Esophagus muscularis mucosa (tissue), 4 donors: ENCODE measurements around the gene CLIC5. TPM values are rescaled to one million over a fixed set of nuclear protein-coding genes. Genes with fewer than 3 reads are reported as not detected.

ENCODE experiments used
- DNase-seq: peaks from one replicate; pipeline ENCODE4 v3.0.0-alpha.2; 2017; ENCODE audit errors: extremely low spot score
- H3K27ac ChIP-seq, 4 donors: fragments of 200-600 bp; sonication (generic); replicated peaks in 1 of 4; 1 replicate in 3 of 4; 2 replicates in 1 of 4; pipeline ENCODE4 v1.5.1; 2016 to 2019; ENCODE audit warnings: mild to moderate bottlenecking in 1 of 4
- H3K27me3 ChIP-seq, 4 donors: fragments of 200-600 bp; sonication (generic); one replicate each; pipeline versions ENCODE4 v1.5.1 to v1.6.0; 2016 to 2019
- H3K36me3 ChIP-seq, 4 donors: fragments of 200-600 bp; sonication (generic); one replicate each; pipeline ENCODE4 v1.5.1; 2016 to 2019
- H3K4me1 ChIP-seq, 4 donors: fragments of 200-600 bp; sonication (generic); one replicate each; pipeline ENCODE4 v1.5.1; 2016 to 2019
- H3K4me3 ChIP-seq, 4 donors: fragments of 200-600 bp; sonication (generic); 1 replicate in 2 of 4; 2 replicates in 2 of 4; pipeline ENCODE4 v1.5.1; 2016 to 2019; ENCODE audit warnings: mild to moderate bottlenecking in 4 of 4, moderate library complexity in 1 of 4
- H3K9me3 ChIP-seq, 4 donors: fragments of 200-600 bp; sonication (generic); 1 replicate in 3 of 4; 2 replicates in 1 of 4; pipeline ENCODE4 v1.5.1; 2016 to 2019
- CTCF ChIP-seq, 3 experiments: fragments of 200-600 bp in 2 of 3; fragments of 450-650 bp in 1 of 3; sonication (generic) in 2 of 3; IDR thresholded peaks; one replicate each; pipeline ENCODE4 v1.5.1; 2017 to 2019; ENCODE audit warnings: antibody characterized with exemption in 3 of 3, mild to moderate bottlenecking in 2 of 3, moderate library complexity in 1 of 3
- EP300 ChIP-seq: sonication (generic); formaldehyde crosslinking; IDR thresholded peaks from one replicate; pipeline ENCODE4 v1.6.1; 2017; ENCODE audit warnings: antibody characterized with exemption
- POLR2A ChIP-seq: fragments of 450-650 bp; IDR thresholded peaks from one replicate; pipeline ENCODE4 v1.6.1; 2017; ENCODE audit warnings: antibody characterized with exemption, moderate library complexity, mild to moderate bottlenecking, low read depth
- POLR2AphosphoS5 ChIP-seq, 2 donors: sonication (generic); formaldehyde crosslinking; IDR thresholded peaks; one replicate each; pipeline ENCODE4 v1.6.1; 2017; ENCODE audit warnings: antibody characterized with exemption in 2 of 2
- WGBS: methylation state at CpG from one replicate; pipeline ENCODE4 v1.1.5; 2018; 5-methylcytosine and 5-hydroxymethylcytosine counted together
- intact Hi-C: fragments of 100-400 bp; cut with DNase I; formaldehyde crosslinking; loops from one replicate; pipeline ENCODE4 v1.15.1; 2023
- total RNA-seq, 4 donors: library from RNA; depleted of rRNA; stranded (reverse); fragments of >200 nt; gene quantifications; one replicate each; pipeline versions ENCODE4 v1.1.0 to v1.2.1, GENCODE V29; 2016

CLIC5 gene
- total RNA-seq, result 1 to 10 TPM; 5.3 to 7.2 (median 6.3) TPM

DNA sequence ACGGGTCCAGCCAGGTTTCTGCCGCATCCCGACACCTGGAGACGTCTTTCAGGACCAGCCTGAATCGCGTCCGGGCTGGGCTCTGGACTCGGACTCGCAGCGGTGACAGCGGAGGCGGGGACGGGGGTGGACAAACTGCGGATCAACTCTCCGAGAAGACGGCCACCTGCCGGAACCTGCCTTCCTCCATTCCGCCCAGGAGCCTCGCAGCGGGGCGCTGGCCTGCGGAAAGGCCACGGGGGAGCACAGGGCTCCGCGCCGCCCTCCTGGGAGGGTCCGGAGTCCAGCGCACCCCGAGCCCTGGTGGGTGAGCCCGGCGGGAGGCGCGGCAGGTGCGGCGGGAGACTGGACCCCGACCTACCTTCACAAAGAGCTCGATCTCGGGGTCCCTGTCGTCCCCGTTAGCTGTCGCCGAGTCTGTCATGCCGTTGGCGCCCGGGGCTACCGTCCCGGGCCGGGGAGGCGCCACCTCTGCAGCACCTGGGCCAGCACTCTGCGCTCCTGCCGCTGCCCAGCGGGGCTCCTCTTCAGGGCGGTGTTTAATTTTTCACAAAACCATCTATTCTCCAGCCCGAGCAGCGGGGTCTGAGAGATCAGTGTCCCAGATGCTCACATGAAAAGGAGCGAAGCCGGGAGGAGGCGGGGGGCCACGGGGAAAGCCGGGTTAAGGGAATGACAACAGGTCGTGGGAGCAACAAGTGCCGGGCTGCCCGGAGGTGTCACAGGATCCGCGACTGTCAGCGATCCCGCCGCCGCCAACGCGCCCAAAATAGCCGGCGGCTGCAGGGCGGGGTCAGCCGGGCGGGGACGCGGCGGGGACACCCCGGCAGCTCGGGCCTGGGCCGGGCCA is at the start of gene CLIC5:
Gene CLIC5, minus strand, starts transcription at position 742 of the 850 bp plus-strand sequence. Its CDS starts 318 bp downstream, at position 424.
- no peak for TF ChIP-seq CTCF (IDR thresholded peaks at IDR 0.05)
- no peak for TF ChIP-seq EP300
- TF ChIP-seq POLR2A, result no peak
- no peak for TF ChIP-seq POLR2AphosphoS5 (IDR thresholded peaks at IDR 0.05)
- Histone ChIP-seq H3K4me1 (peaks cover 7 to 22% (median 22%) of the 10 kb centered on the region in 4 donors), H3K9me3 (no peaks in the 10 kb centered on the region), H3K4me3 (peak within 1 kb of the TSS; percentile 54 to 61 (median 57)), H3K36me3 (no peaks in the 10 kb centered on the region), H3K27ac (peak within 1 kb of the TSS; percentile 35 to 61 (median 55)), H3K27me3 (peaks cover 0 to 35% (median 10%) of the 10 kb centered on the region in 4 donors)
- intact Hi-C loops, result no loop called here
- under 1% methylated on average over 65 of the region's 82 CpGs for WGBS
- no peak for DNase-seq

GRCh38 chr6:46062991-46063390 is 47.3 kb upstream of the CLIC5 start:
- intact Hi-C loops, result no loop called here
- Histone ChIP-seq H3K4me3 (no peak overlapping the region), H3K36me3 (no peaks in the 10 kb centered on the region), H3K4me1 (peaks cover 0 to 5% (median 0%) of the 10 kb centered on the region in 4 donors), H3K9me3 (peaks cover 0 to 3% (median 0%) of the 10 kb centered on the region in 4 donors), H3K27me3 (no peaks in the 10 kb centered on the region), H3K27ac (no peak overlapping the region)
- DNase-seq, result no peak
- TF ChIP-seq POLR2AphosphoS5 (IDR thresholded peaks at IDR 0.05) (no peak), EP300 (no peak), POLR2A (no peak), CTCF (IDR thresholded peaks at IDR 0.05) (no peak)

GRCh38 chr6:46062312-46062711 is 46.7 kb upstream of the CLIC5 start:
- Histone ChIP-seq H3K4me1 (peaks cover 0 to 5% (median 0%) of the 10 kb centered on the region in 4 donors), H3K27ac (no peak overlapping the region), H3K4me3 (no peak overlapping the region), H3K36me3 (no peaks in the 10 kb centered on the region), H3K9me3 (peaks cover 0 to 3% (median 0%) of the 10 kb centered on the region in 4 donors), H3K27me3 (no peaks in the 10 kb centered on the region)
- DNase-seq, result no peak
- TF ChIP-seq POLR2AphosphoS5 (IDR thresholded peaks at IDR 0.05), result no peak
- 40% methylated on average over 2 of the region's 2 CpGs for WGBS
- intact Hi-C loops, result no loop called here

GRCh38 chr6:46061497-46061896 is 45.8 kb upstream of the CLIC5 start:
- DNase-seq, result peak; percentile 87
- H3K9me3 ChIP-seq, result peaks cover 0 to 3% (median 0%) of the 10 kb centered on the region in 4 donors
- intact Hi-C loops, result no loop called here
- H3K27me3 ChIP-seq, result no peaks in the 10 kb centered on the region
- 67% methylated on average over 1 of the region's 1 CpG for WGBS
- H3K4me3 ChIP-seq, result no peak overlapping the region
- H3K27ac ChIP-seq, result no peak overlapping the region
- H3K4me1 ChIP-seq, result peaks cover 0 to 5% (median 0%) of the 10 kb centered on the region in 4 donors
- H3K36me3 ChIP-seq, result no peaks in the 10 kb centered on the region
- TF ChIP-seq POLR2AphosphoS5 (IDR thresholded peaks at IDR 0.05) (no peak), CTCF (IDR thresholded peaks at IDR 0.05) (no peak)

GRCh38 chr6:46059608-46060007 is 43.9 kb upstream of the CLIC5 start:
- TF ChIP-seq EP300, result no peak
- no peak for TF ChIP-seq CTCF (IDR thresholded peaks at IDR 0.05)
- no peak for TF ChIP-seq POLR2A
- TF ChIP-seq POLR2AphosphoS5 (IDR thresholded peaks at IDR 0.05), result no peak
- Histone ChIP-seq H3K36me3 (no peaks in the 10 kb centered on the region), H3K9me3 (peaks cover 0 to 3% (median 0%) of the 10 kb centered on the region in 4 donors), H3K4me1 (peaks cover 0 to 5% (median 0%) of the 10 kb centered on the region in 4 donors), H3K4me3 (no peak overlapping the region), H3K27ac (no peak overlapping the region), H3K27me3 (no peaks in the 10 kb centered on the region)
- intact Hi-C loops, result no loop called here
- WGBS, result 91% methylated on average over 1 of the region's 1 CpG
- DNase-seq, result no peak
